ENCODE measurements around the gene MLLT1.

The MLLT1 gene

GRCh38 chr19:6271251-6271650 is 8.5 kb downstream of the MLLT1 start:
- H3K9me3 Mint-ChIP-seq = no peaks in the 10 kb centered on the region
- H3K4me3 Mint-ChIP-seq = no peak overlapping the region
- DNase-seq (ENCODE audit: low spot score) = no peak
- H3K27ac Mint-ChIP-seq = peak overlapping the region; percentile 20
- no peaks in the 10 kb centered on the region for H3K27me3 Mint-ChIP-seq (ENCODE audit: low read depth)
- H3K4me1 Mint-ChIP-seq (ENCODE audit: low read depth) = peaks cover 12% of the 10 kb centered on the region
- H3K36me3 Mint-ChIP-seq (ENCODE audit: low read depth) = peaks cover 17% of the 10 kb centered on the region

DNA sequence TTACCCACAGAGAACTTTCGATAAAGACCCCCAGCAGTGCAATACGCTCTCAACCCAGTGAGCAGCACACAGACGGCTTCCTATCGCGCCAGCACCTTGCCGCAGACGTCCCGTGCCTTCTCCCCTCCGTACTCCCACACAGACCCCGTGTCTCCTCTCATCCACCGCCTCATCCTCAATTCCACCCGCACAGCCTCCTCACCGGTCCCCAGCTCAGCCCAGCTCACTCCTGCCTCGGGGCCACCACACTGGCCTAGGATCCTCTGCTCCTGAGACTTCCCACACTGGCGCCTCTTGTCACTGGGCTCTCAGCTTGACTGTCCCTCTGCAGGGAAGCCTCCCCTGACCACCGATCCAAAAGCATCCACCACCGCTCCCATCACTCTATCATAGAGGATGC is 9.0 kb downstream of the MLLT1 start:
- Mint-ChIP-seq H3K9me3 (no peaks in the 10 kb centered on the region), H3K27ac (peak overlapping the region; percentile 20), H3K4me3 (no peak overlapping the region), H3K36me3 (ENCODE audit: low read depth) (peaks cover 17% of the 10 kb centered on the region), H3K27me3 (ENCODE audit: low read depth) (no peaks in the 10 kb centered on the region), H3K4me1 (ENCODE audit: low read depth) (peaks cover 12% of the 10 kb centered on the region)
- DNase-seq (ENCODE audit: low spot score) = no peak

DNA sequence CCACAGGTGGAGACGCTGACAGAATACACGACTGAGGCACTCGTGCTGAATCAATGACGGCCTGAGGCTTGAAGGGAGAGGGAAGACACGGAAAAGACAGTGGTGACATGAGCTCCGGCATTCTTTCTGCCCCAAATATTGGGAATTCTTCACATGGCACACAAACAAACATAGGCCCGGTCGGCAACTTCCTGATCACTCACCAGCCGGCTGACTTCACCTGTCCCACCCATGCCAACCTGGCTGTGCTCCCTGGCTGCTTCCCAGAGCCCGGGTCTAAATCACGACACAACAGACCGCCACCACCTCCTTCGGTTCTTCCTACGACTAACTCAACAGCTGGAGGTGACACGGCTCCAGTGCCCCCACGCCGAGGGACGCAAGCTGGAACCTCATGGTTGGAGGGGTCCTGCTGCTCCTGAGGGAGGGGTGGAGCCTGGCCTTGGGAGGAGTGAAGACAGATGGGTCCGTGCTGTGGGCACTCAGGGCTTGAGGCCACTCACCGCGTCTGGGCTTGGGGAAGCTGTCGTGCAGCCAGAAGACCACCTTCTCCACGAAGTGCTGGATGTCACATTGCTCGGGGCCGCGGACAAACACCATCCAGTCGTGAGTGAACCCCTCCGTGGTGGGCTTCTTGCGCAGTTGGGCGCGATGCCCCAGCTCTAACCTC is 9.6 kb downstream of the MLLT1 start:
- Mint-ChIP-seq H3K4me3 (no peak overlapping the region), H3K27me3 (ENCODE audit: low read depth) (no peaks in the 10 kb centered on the region), H3K9me3 (no peaks in the 10 kb centered on the region), H3K36me3 (ENCODE audit: low read depth) (peaks cover 17% of the 10 kb centered on the region), H3K4me1 (ENCODE audit: low read depth) (peaks cover 12% of the 10 kb centered on the region), H3K27ac (no peak overlapping the region)
- DNase-seq (ENCODE audit: low spot score) = no peak

- H3K27ac Mint-ChIP-seq = no peak overlapping the region
- no peaks in the 10 kb centered on the region for H3K27me3 Mint-ChIP-seq (ENCODE audit: low read depth)
- H3K4me1 Mint-ChIP-seq (ENCODE audit: low read depth) = peaks cover 12% of the 10 kb centered on the region
- H3K9me3 Mint-ChIP-seq = no peaks in the 10 kb centered on the region
- H3K4me3 Mint-ChIP-seq = no peak overlapping the region
- no peak for DNase-seq (ENCODE audit: low spot score)
- peaks cover 21% of the 10 kb centered on the region for H3K36me3 Mint-ChIP-seq (ENCODE audit: low read depth)
These were observed 10.5 kb downstream of the MLLT1 start for GRCh38 chr19:6269101-6269886.

- Mint-ChIP-seq H3K27me3 (ENCODE audit: low read depth) (no peaks in the 10 kb centered on the region), H3K4me3 (no peak overlapping the region), H3K27ac (peak overlapping the region; percentile 34), H3K36me3 (ENCODE audit: low read depth) (peaks cover 22% of the 10 kb centered on the region), H3K9me3 (no peaks in the 10 kb centered on the region), H3K4me1 (ENCODE audit: low read depth) (peaks cover 10% of the 10 kb centered on the region)
- no peak for DNase-seq (ENCODE audit: low spot score)
These were observed 11.4 kb downstream of the MLLT1 start for GRCh38 chr19:6268382-6268771.

DNA sequence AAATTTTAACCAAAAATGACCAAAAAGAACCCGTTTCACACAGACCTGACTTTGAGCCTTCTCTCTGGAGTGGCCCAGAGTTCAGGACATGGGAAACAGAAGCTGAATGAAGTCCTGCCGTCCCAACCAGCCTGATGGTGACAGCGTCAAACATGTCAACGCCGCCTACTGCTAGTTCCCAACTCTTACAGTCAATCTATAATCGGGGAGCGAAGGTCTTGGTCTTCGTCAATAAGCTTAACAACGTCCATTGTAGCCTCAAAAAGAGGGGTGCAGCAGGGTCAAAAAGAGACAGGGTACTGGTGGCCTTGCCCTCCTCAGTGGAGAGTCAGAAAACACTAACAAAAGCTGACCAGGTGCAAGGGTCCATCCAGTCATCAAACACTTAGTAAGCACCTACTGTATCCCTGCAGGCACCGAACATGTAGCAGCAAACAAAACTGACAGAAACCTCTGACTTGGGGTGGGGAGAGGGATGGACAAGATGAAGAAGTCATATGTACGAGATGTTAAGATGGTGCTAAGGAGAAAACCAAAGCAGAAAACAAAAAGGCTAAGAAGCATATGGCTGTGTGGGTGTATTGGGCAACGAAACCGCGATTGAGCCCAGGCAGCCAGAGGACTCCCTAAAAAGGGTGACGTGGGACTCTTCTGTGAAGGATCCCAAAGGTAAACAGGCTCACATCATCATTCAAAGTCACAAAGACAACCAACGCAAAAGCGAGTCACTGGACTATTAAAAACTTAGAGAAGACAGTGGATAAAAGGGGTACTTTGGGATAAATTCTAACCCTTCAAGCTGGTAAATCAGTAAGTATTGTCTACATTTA is 12.0 kb downstream of the MLLT1 start:
- Mint-ChIP-seq H3K27ac (peak overlapping the region; percentile 34), H3K27me3 (ENCODE audit: low read depth) (no peaks in the 10 kb centered on the region), H3K4me1 (ENCODE audit: low read depth) (peaks cover 12% of the 10 kb centered on the region), H3K36me3 (ENCODE audit: low read depth) (peaks cover 25% of the 10 kb centered on the region), H3K4me3 (no peak overlapping the region), H3K9me3 (no peaks in the 10 kb centered on the region)
- DNase-seq (ENCODE audit: low spot score) = no peak

DNA sequence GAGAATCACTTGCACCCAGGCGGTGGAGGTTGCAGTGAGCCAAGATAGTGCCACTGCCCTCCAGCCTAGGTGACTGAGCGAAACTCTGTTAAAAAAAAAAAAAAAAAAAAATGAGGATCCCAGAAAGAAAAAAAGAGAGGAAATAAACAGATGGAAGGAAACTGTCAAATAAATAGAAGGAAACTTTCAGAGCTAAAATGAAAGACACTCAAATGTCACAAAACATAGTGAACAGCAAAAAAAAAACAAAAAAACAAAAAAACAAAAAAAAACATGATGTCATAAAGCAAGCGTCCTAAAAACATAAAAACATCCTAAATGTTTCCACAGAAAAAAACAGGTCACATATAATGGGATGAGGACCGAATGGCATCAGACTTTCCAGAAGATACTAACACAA is 15.0 kb downstream of the MLLT1 start:
- Mint-ChIP-seq H3K4me3 (no peak overlapping the region), H3K9me3 (no peaks in the 10 kb centered on the region), H3K27me3 (ENCODE audit: low read depth) (no peaks in the 10 kb centered on the region), H3K36me3 (ENCODE audit: low read depth) (peaks cover 23% of the 10 kb centered on the region), H3K4me1 (ENCODE audit: low read depth) (peaks cover 4% of the 10 kb centered on the region), H3K27ac (no peak overlapping the region)
- DNase-seq (ENCODE audit: low spot score) = no peak

DNA sequence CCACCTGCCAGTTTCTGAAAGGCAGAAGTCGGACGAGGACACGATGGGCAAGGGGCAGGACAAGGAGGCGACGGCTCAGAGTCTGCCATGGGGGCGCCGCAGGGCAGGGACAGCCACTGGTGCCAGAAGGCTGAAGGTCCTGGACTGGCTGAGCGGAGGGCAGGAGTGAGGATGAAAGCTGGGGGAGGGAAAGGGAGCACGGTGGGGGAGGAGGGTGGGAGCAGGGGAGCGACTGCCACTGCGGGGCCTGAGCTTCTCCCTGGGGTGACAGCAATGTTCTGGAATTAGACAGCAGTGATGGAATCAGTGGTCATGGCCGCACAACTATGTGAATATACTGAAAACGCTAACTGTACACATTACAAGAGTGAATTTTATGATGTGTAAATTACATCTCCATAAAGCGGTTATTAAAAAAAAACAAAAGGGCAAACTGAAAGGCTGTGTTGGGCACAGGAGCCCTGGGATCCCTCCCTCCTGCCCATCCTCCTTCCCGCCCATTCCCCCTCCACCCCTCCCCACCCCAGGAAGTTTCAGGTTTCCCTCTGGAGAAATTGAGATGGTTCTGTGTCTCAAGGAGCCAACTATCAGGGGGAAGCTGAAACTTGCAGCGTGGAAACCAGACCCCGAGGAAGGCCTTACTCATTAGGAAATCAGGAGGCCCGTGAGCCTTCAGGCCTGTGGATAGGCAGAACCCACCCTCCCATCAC is 15.9 kb downstream of the MLLT1 start:
- Mint-ChIP-seq H3K36me3 (ENCODE audit: low read depth) (peaks cover 28% of the 10 kb centered on the region), H3K27me3 (ENCODE audit: low read depth) (no peaks in the 10 kb centered on the region), H3K4me1 (ENCODE audit: low read depth) (peaks cover 4% of the 10 kb centered on the region), H3K4me3 (no peak overlapping the region), H3K27ac (no peak overlapping the region), H3K9me3 (no peaks in the 10 kb centered on the region)
- DNase-seq (ENCODE audit: low spot score) = no peak

GRCh38 chr19:6263306-6263705 is 16.5 kb downstream of the MLLT1 start:
- Mint-ChIP-seq H3K27me3 (ENCODE audit: low read depth) (no peaks in the 10 kb centered on the region), H3K36me3 (ENCODE audit: low read depth) (peaks cover 29% of the 10 kb centered on the region), H3K27ac (no peak overlapping the region), H3K9me3 (no peaks in the 10 kb centered on the region), H3K4me3 (no peak overlapping the region), H3K4me1 (ENCODE audit: low read depth) (peaks cover 4% of the 10 kb centered on the region)
- DNase-seq (ENCODE audit: low spot score) = no peak

GRCh38 chr19:6262519-6262918 is 17.3 kb downstream of the MLLT1 start:
- Mint-ChIP-seq H3K27me3 (ENCODE audit: low read depth) (no peaks in the 10 kb centered on the region), H3K4me1 (ENCODE audit: low read depth) (peaks cover 2% of the 10 kb centered on the region), H3K4me3 (no peak overlapping the region), H3K27ac (no peak overlapping the region), H3K9me3 (no peaks in the 10 kb centered on the region), H3K36me3 (ENCODE audit: low read depth) (peaks cover 24% of the 10 kb centered on the region)
- DNase-seq (ENCODE audit: low spot score) = no peak

DNA sequence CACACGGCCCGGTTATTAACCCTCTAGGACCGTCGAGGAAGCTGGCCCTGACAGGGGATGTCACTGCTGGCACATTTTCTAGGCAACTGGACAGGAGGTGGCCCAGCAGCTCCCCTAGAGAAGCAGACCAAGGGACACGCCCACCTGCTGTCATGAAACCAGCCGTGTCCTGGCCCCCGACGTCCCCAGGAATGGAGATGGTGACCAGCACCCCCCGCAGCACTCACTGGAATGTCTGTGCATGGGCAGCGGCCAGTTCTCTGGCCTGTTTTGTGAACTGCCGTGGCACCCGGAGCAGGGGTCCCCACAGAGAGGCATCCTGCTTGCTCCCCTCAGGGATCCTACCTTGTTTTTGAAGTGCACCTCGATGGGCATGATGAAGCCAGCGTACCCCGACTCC is 17.9 kb downstream of the MLLT1 start:
- Mint-ChIP-seq H3K9me3 (no peaks in the 10 kb centered on the region), H3K27ac (no peak overlapping the region), H3K4me3 (no peak overlapping the region), H3K27me3 (ENCODE audit: low read depth) (no peaks in the 10 kb centered on the region), H3K4me1 (ENCODE audit: low read depth) (peaks cover 2% of the 10 kb centered on the region), H3K36me3 (ENCODE audit: low read depth) (peaks cover 23% of the 10 kb centered on the region)
- no peak for DNase-seq (ENCODE audit: low spot score)

DNA sequence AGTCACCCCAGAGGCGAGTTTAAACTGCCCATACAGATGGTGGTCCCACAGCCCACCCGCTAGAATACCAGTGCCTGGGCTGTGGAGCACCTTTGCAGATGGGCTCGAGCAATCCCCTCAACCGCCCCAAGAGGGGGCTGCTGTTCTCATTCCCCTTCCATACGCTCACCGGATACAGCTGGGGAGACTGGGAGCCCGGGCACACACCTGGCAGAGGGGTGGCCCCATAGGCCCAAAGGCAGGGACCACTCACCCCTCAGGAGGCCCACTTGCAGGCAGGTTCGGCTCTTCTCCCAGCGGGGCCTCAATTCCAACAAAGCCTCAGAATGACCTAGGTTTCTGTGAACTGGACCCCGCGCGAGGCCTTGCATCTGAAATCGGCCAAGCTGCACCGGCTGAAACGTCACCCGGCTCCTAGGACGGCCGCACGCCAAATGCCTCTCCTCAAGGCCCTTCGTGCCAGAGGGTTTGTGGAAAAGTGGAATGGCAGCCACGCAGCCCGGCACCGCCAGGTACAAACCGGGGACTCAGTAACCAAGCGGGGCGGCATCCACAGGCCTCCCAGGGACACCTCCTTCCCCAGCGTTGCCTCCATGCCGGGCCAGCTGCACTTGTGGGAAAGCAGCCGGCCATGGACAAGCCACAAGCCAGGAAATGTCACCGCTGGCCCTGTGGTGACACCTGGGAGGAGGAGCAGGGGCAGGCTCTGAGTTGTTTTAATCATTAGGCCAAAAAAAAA is 18.7 kb downstream of the MLLT1 start:
- Mint-ChIP-seq H3K4me1 (ENCODE audit: low read depth) (peaks cover 2% of the 10 kb centered on the region), H3K4me3 (no peak overlapping the region), H3K27me3 (ENCODE audit: low read depth) (no peaks in the 10 kb centered on the region), H3K27ac (no peak overlapping the region), H3K36me3 (ENCODE audit: low read depth) (peaks cover 26% of the 10 kb centered on the region), H3K9me3 (no peaks in the 10 kb centered on the region)
- DNase-seq (ENCODE audit: low spot score) = no peak

GRCh38 chr19:6260376-6260775 is 19.4 kb downstream of the MLLT1 start:
- Mint-ChIP-seq H3K4me3 (no peak overlapping the region), H3K27me3 (ENCODE audit: low read depth) (no peaks in the 10 kb centered on the region), H3K4me1 (ENCODE audit: low read depth) (peaks cover 2% of the 10 kb centered on the region)

More at GRCh38 chr19:6260376-6260775, 19.4 kb downstream of the MLLT1 start:
- DNase-seq (ENCODE audit: low spot score) = no peak
- Mint-ChIP-seq H3K27ac (no peak overlapping the region), H3K9me3 (no peaks in the 10 kb centered on the region), H3K36me3 (ENCODE audit: low read depth) (peaks cover 26% of the 10 kb centered on the region)
